IMR-90 (cell line): Measurements from ENCODE around the gene CC2D2A. TPM values are rescaled to one million over a fixed set of nuclear protein-coding genes. Genes with fewer than 3 reads are reported as not detected.

ENCODE experiments used
- ATAC-seq: fragments of 200-7000 bp; cut with Tn5 transposase; 2 replicates; pipeline ENCODE4 v1.9.1; 2020; ENCODE audit warnings: low read depth, mild to moderate bottlenecking, moderate library complexity
- BruUV-seq: library from RNA; stranded (reverse); fragments of 400-500 nt; replicated peaks from 2 replicates; lab custom pipeline; 2021; lab: Mats Ljungman, UMichigan
- CTCF ChIA-PET: fragments of 300-600 bp; formaldehyde crosslinking; extraction: SDS; loops from one replicate; lab custom pipeline; 2021; ENCODE audit warnings: antibody characterized with exemption; lab: Yijun Ruan, JAX
- POLR2A ChIA-PET: fragments of 300-600 bp; sonication (Branson Sonifier 250); formaldehyde crosslinking; loops from one replicate; lab custom pipeline; 2022; ENCODE audit warnings: antibody characterized with exemption; ENCODE audit not compliant: unreplicated experiment; lab: Charles Lee
- DNase-seq: peaks from one replicate; pipeline ENCODE4 v3.0.0; 2013
- H2AFZ ChIP-seq: replicated peaks from 2 replicates; pipeline ENCODE3; 2013; ENCODE audit warnings: low read length, mild to moderate bottlenecking; ENCODE audit not compliant: poor library complexity
- H2AK5ac ChIP-seq: 2 replicates; pipeline ENCODE4 v1.6.1; 2013; ENCODE audit warnings: low read depth, low read length, inconsistent platforms
- H2AK9ac ChIP-seq: replicated peaks from 2 replicates; pipeline ENCODE3; 2013; ENCODE audit warnings: mild to moderate bottlenecking, low read depth, low read length, moderate library complexity; ENCODE audit not compliant: poor library complexity
- H2BK120ac ChIP-seq: 2 replicates; pipeline ENCODE4 v1.6.1; 2013; ENCODE audit warnings: low read depth, low read length, inconsistent platforms
- H2BK15ac ChIP-seq: 3 replicates; pipeline ENCODE4 v1.6.1; 2013; ENCODE audit warnings: low read depth, low read length, inconsistent platforms
- H2BK20ac ChIP-seq: 2 replicates; pipeline ENCODE4 v1.6.1; 2013; ENCODE audit warnings: low read depth, mild to moderate bottlenecking, inconsistent platforms, low read length, moderate library complexity
- H2BK5ac ChIP-seq: 2 replicates; pipeline ENCODE4 v1.6.1; 2013; ENCODE audit warnings: mild to moderate bottlenecking, low read depth, low read length, inconsistent platforms; ENCODE audit not compliant: poor library complexity, severe bottlenecking
- H3K14ac ChIP-seq: replicated peaks from 2 replicates; pipeline ENCODE4 v1.6.1; 2013; ENCODE audit warnings: low read depth, low read length, inconsistent platforms
- H3K18ac ChIP-seq: 2 replicates; pipeline ENCODE4 v1.6.1; 2013; ENCODE audit warnings: low read depth, low read length, control low read depth
- H3K23ac ChIP-seq: 2 replicates; pipeline ENCODE4 v1.6.1; 2013; ENCODE audit warnings: low read depth, low read length, inconsistent platforms
- H3K27ac ChIP-seq: 2 replicates; pipeline ENCODE4 v1.5.1; 2013; ENCODE audit warnings: mild to moderate bottlenecking, control low read depth, low read length; ENCODE audit not compliant: insufficient read depth
- H3K27me3 ChIP-seq: 2 replicates; pipeline ENCODE4 v1.6.1; 2013; ENCODE audit warnings: low read length; ENCODE audit not compliant: control insufficient read depth, insufficient read depth
- H3K36me3 ChIP-seq: 2 replicates; pipeline ENCODE4 v1.6.1; 2013; ENCODE audit warnings: low read length, mixed read lengths; ENCODE audit not compliant: control insufficient read depth, insufficient read depth
- H3K4ac ChIP-seq: 2 replicates; pipeline ENCODE4 v1.6.1; 2013; ENCODE audit warnings: low read depth, low read length, inconsistent platforms
- H3K4me1 ChIP-seq: 2 replicates; pipeline ENCODE4 v1.6.1; 2013; ENCODE audit warnings: low read length, mixed read lengths; ENCODE audit not compliant: control insufficient read depth, insufficient read depth
- H3K4me2 ChIP-seq: 2 replicates; pipeline ENCODE4 v1.6.1; 2013; ENCODE audit warnings: low read depth, mild to moderate bottlenecking, control low read depth, low read length, moderate library complexity
- H3K4me3 ChIP-seq: 2 replicates; pipeline ENCODE4 v1.5.1; 2013; ENCODE audit warnings: low read depth, mild to moderate bottlenecking, control low read depth, low read length, moderate library complexity; ENCODE audit not compliant: insufficient read depth
- H3K56ac ChIP-seq: 2 replicates; pipeline ENCODE4 v1.6.1; 2013; ENCODE audit warnings: low read length, inconsistent platforms; ENCODE audit not compliant: insufficient read depth; ENCODE audit errors: extremely low read depth
- H3K79me1 ChIP-seq, 2 experiments: 2 replicates each; pipeline ENCODE4 v1.6.1; 2013; ENCODE audit warnings: low read length in 2 of 2, inconsistent platforms in 1 of 2, low read depth in 1 of 2
- H3K9ac ChIP-seq: 2 replicates; pipeline ENCODE4 v1.6.1; 2013; ENCODE audit warnings: low read depth, low read length, control low read depth
- H3K9me1 ChIP-seq: 2 replicates; pipeline ENCODE4 v1.6.1; 2013; ENCODE audit warnings: low read length, inconsistent platforms; ENCODE audit not compliant: insufficient read depth
- H3K9me3 ChIP-seq: 2 replicates; pipeline ENCODE4 v1.6.1; 2013; ENCODE audit warnings: low read length; ENCODE audit not compliant: control insufficient read depth, insufficient read depth
- H4K20me1 ChIP-seq: 2 replicates; pipeline ENCODE4 v1.6.1; 2013; ENCODE audit warnings: low read length, inconsistent platforms; ENCODE audit not compliant: insufficient read depth
- H4K5ac ChIP-seq: 2 replicates; pipeline ENCODE4 v1.6.1; 2013; ENCODE audit warnings: mild to moderate bottlenecking, low read depth, low read length, control low read depth
- H4K8ac ChIP-seq, 2 experiments: 2 replicates each; pipeline ENCODE4 v1.6.1; 2013; ENCODE audit warnings: low read depth in 2 of 2, low read length in 2 of 2, control low read depth in 1 of 2, inconsistent platforms in 1 of 2
- H4K91ac ChIP-seq: 2 replicates; pipeline ENCODE4 v1.6.1; 2013; ENCODE audit warnings: low read depth, low read length, inconsistent platforms; ENCODE audit not compliant: insufficient read depth
- BHLHE40 ChIP-seq: fragments of 150-350 bp; IDR thresholded peaks from 2 replicates; pipeline ENCODE4 v1.6.1; 2016; ENCODE audit warnings: mild to moderate bottlenecking, low read depth, low read length
- CEBPB ChIP-seq: IDR thresholded peaks from 2 replicates; pipeline ENCODE4 v1.6.1; 2012; ENCODE audit warnings: low read depth, low read length, improper control_type of control experiment
- CHD1 ChIP-seq: IDR thresholded peaks from 2 replicates; pipeline ENCODE4 v1.6.1; 2012; ENCODE audit warnings: low read depth, low read length, improper control_type of control experiment
- FOS ChIP-seq: fragments of 150-350 bp; IDR thresholded peaks from 2 replicates; pipeline ENCODE4 v1.6.1; 2016; ENCODE audit warnings: low read depth, low read length
- MAFK ChIP-seq: IDR thresholded peaks from 2 replicates; pipeline ENCODE4 v1.6.1; 2012; ENCODE audit warnings: low read depth, low read length, improper control_type of control experiment
- MAZ ChIP-seq: IDR thresholded peaks from 2 replicates; pipeline ENCODE4 v1.6.1; 2012; ENCODE audit warnings: low read depth, mild to moderate bottlenecking, low read length, improper control_type of control experiment, moderate library complexity, borderline replicate concordance
- MXI1 ChIP-seq: IDR thresholded peaks from 2 replicates; pipeline ENCODE4 v1.6.1; 2012; ENCODE audit warnings: low read depth, mild to moderate bottlenecking, low read length, moderate library complexity, borderline replicate concordance
- NFE2L2 ChIP-seq: fragments of 150-350 bp; IDR thresholded peaks from 2 replicates; pipeline ENCODE4 v1.6.1; 2016; ENCODE audit warnings: low read depth, mild to moderate bottlenecking, low read length
- POLR2A ChIP-seq: IDR thresholded peaks from 2 replicates; pipeline ENCODE4 v1.6.1; 2012; ENCODE audit warnings: mild to moderate bottlenecking, low read depth, low read length
- RAD21 ChIP-seq: IDR thresholded peaks from 2 replicates; pipeline ENCODE4 v1.6.1; 2012; ENCODE audit warnings: low read length, improper control_type of control experiment
- RCOR1 ChIP-seq: IDR thresholded peaks from 2 replicates; pipeline ENCODE4 v1.6.1; 2012; ENCODE audit warnings: mild to moderate bottlenecking, low read length, improper control_type of control experiment; ENCODE audit not compliant: insufficient replicate concordance
- RFX5 ChIP-seq: IDR thresholded peaks from 2 replicates; pipeline ENCODE4 v1.8.0; 2012; ENCODE audit warnings: low read depth, mild to moderate bottlenecking, low read length, moderate library complexity
- SMC3 ChIP-seq: fragments of 150-350 bp; IDR thresholded peaks from 2 replicates; pipeline ENCODE4 v1.6.1; 2016; ENCODE audit warnings: low read depth, mild to moderate bottlenecking, antibody characterized with exemption, low read length, moderate library complexity
- WGBS, 2 experiments: methylation state at CpG; one replicate each; pipeline versions ENCODE4 v1.1.5 to v1.1.7; 2013; ENCODE audit warnings: missing lambda C conversion rate in 2 of 2; ENCODE audit not compliant: insufficient read length in 1 of 2; ENCODE audit errors: extremely low coverage in 2 of 2; 5-methylcytosine and 5-hydroxymethylcytosine counted together
- dilution Hi-C: fragments of 300-500 bp; cut with HindIII; formaldehyde crosslinking; loops from one replicate; pipeline ENCODE4 v1.14.3; 2018; ENCODE audit warnings: low sequenced_read_pairs; ENCODE audit not compliant: unreplicated experiment
- in situ Hi-C: fragments of 300-500 bp; cut with MboI; formaldehyde crosslinking; loops from 3 replicates; pipeline ENCODE4 v1.14.3; 2019; ENCODE audit warnings: low sequenced_read_pairs, inconsistent platforms, mixed read lengths
- intact Hi-C: fragments of 100-400 bp; cut with micrococcal nuclease; formaldehyde crosslinking; loops from 2 replicates; pipeline ENCODE4 v1.10.0; 2022
- polyA plus RNA-seq, 3 experiments: library from polyadenylated mRNA; depleted of rRNA; stranded (reverse); fragments of >200 nt; gene quantifications; 2 replicates each; pipeline ENCODE4 v1.2.3, GENCODE V29; 2012; ENCODE audit warnings: low replicate concordance in 1 of 3
- total RNA-seq: library from RNA; depleted of rRNA; stranded (reverse); fragments of >200 nt; gene quantifications from 2 replicates; pipeline ENCODE4 v1.2.3, GENCODE V29; 2012
- TF ChIP-seq, protein P1 (sequence below): fragments of 150-350 bp; IDR thresholded peaks from 2 replicates; pipeline ENCODE4 v1.6.1; 2016; ENCODE audit warnings: low read depth, mild to moderate bottlenecking, low read length, moderate library complexity, borderline replicate concordance
- TF ChIP-seq, protein P2 (sequence below): conservative IDR thresholded peaks from 2 replicates; pipeline ENCODE4 v1.5.1; 2012; ENCODE audit warnings: mild to moderate bottlenecking, low read depth, low read length, improper control_type of control experiment
- TF ChIP-seq, protein P3 (sequence below): fragments of 150-350 bp; IDR thresholded peaks from 2 replicates; pipeline ENCODE4 v1.6.1; 2017; ENCODE audit warnings: mild to moderate bottlenecking, antibody characterized with exemption, low read length, low read depth

The CC2D2A gene
- total and polyA plus RNA-seq, 2 of the 4 experiments (the other 2 are of a cell fraction) = 20.8 to 26.3 TPM

DNA sequence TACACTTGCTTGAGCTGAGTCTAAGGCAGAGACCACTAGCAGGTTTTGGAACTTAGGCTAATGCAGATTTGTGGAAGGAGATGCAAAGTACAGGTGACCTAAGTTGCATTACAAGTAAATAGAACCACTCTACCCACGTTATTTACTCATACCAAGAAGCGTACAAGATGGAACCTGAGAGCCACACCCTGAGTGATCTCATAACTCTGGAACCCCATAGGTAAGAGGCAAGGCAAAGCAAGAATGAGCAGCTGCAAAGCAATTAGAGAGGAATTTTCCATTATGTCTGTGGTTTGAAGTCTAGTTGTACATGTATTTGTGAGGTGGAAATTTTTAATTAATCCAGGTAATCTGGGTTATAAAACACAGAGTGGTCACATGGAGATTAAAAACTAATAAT is 55.4 kb downstream of the CC2D2A start:
- ATAC-seq (no peak), DNase-seq (no peak)
- TF ChIP-seq MAFK = no peak
- TF ChIP-seq, protein P1, sequence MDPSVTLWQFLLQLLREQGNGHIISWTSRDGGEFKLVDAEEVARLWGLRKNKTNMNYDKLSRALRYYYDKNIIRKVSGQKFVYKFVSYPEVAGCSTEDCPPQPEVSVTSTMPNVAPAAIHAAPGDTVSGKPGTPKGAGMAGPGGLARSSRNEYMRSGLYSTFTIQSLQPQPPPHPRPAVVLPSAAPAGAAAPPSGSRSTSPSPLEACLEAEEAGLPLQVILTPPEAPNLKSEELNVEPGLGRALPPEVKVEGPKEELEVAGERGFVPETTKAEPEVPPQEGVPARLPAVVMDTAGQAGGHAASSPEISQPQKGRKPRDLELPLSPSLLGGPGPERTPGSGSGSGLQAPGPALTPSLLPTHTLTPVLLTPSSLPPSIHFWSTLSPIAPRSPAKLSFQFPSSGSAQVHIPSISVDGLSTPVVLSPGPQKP = no peak
- TF ChIP-seq POLR2A = no peak
- TF ChIP-seq BHLHE40 = no peak
- TF ChIP-seq CEBPB = no peak
- no peak for TF ChIP-seq RAD21
- TF ChIP-seq FOS = no peak
- TF ChIP-seq RFX5 = no peak
- TF ChIP-seq MAZ = no peak
- TF ChIP-seq SMC3 = no peak
- TF ChIP-seq, protein P2, sequence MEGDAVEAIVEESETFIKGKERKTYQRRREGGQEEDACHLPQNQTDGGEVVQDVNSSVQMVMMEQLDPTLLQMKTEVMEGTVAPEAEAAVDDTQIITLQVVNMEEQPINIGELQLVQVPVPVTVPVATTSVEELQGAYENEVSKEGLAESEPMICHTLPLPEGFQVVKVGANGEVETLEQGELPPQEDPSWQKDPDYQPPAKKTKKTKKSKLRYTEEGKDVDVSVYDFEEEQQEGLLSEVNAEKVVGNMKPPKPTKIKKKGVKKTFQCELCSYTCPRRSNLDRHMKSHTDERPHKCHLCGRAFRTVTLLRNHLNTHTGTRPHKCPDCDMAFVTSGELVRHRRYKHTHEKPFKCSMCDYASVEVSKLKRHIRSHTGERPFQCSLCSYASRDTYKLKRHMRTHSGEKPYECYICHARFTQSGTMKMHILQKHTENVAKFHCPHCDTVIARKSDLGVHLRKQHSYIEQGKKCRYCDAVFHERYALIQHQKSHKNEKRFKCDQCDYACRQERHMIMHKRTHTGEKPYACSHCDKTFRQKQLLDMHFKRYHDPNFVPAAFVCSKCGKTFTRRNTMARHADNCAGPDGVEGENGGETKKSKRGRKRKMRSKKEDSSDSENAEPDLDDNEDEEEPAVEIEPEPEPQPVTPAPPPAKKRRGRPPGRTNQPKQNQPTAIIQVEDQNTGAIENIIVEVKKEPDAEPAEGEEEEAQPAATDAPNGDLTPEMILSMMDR = no peak
- TF ChIP-seq NFE2L2 = no peak
- TF ChIP-seq, protein P3, sequence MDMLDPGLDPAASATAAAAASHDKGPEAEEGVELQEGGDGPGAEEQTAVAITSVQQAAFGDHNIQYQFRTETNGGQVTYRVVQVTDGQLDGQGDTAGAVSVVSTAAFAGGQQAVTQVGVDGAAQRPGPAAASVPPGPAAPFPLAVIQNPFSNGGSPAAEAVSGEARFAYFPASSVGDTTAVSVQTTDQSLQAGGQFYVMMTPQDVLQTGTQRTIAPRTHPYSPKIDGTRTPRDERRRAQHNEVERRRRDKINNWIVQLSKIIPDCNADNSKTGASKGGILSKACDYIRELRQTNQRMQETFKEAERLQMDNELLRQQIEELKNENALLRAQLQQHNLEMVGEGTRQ = no peak
- no peak for TF ChIP-seq CHD1
- TF ChIP-seq RCOR1 = no peak
- no peak for TF ChIP-seq MXI1
- H3K9me3 ChIP-seq = no peaks in the 10 kb centered on the region
- no peak overlapping the region for H3K14ac ChIP-seq
- H2AK5ac ChIP-seq = no peak overlapping the region
- dilution Hi-C loops (no loop called here), in situ Hi-C loops (no loop called here), intact Hi-C loops (no loop called here)
- no peak overlapping the region for H2BK5ac ChIP-seq
- no TSS peak for BruUV-seq
- H4K91ac ChIP-seq = no peak overlapping the region
- H3K18ac ChIP-seq = no peak overlapping the region
- CTCF ChIA-PET = no interaction called here
- no peak overlapping the region for H3K23ac ChIP-seq
- no peak overlapping the region for H2BK120ac ChIP-seq
- no peak overlapping the region for H4K5ac ChIP-seq
- H2BK20ac ChIP-seq = no peak overlapping the region
- H3K79me1 ChIP-seq = no peaks in the 10 kb centered on the region
- H3K4me1 ChIP-seq = peaks cover 2% of the 10 kb centered on the region; the same call in 1 of the 2 replicates
- no peaks in the 10 kb centered on the region for H3K27me3 ChIP-seq
- H3K4ac ChIP-seq = no peak overlapping the region
- no peaks in the 10 kb centered on the region for H4K20me1 ChIP-seq
- POLR2A ChIA-PET = no interaction called here
- no peak overlapping the region for H3K27ac ChIP-seq
- no CpG with 5 or more reads among the region's 2 CpGs for WGBS, 2 experiments
- no peak overlapping the region for H3K4me2 ChIP-seq
- H2AK9ac ChIP-seq = peak overlapping the region; percentile 1
- H3K9me1 ChIP-seq = peaks cover 9% of the 10 kb centered on the region; the same call in 1 of the 2 replicates
- H3K36me3 ChIP-seq = peaks cover 17% of the 10 kb centered on the region
- H3K56ac ChIP-seq = no peak overlapping the region
- no peak overlapping the region for H3K9ac ChIP-seq
- H2AFZ ChIP-seq = no peak overlapping the region
- no peak overlapping the region for H3K4me3 ChIP-seq
- H4K8ac ChIP-seq = no peak overlapping the region
- H2BK15ac ChIP-seq = no peak overlapping the region
